ENCODE measurements around the gene ZNF319.
A peak's percentile ranks its signal among the peaks of the same experiment; 100 is the strongest.

The ZNF319 gene

DNA sequence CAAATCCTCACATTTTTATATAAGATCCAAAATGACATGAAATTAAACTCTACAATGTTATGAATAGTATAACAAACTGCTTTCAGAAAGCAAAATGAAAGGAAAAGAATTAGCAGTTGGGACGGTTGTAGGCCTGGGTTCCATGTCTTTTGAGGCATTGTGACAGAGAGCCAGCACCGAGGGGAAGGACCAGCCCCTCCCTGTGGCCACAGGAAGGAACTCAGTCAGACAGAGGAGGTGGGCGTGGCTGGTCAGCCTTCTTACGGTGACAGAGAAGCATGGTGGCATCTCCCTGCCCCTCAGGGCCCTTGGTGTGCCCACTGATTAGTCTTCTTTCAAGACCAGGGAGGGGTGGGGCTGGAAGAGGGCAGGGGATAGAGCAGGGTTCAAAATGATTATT lies 5.7 kb downstream of the ZNF319 start:
- Histone ChIP-seq H3K4me3 (ENCODE audit: low read length) (no peak overlapping the region), H3K79me2 (ENCODE audit: low read length) (peaks cover 10% of the 10 kb centered on the region), H3K36me3 (replicated peaks; ENCODE audit: insufficient read depth, low read length) (no peaks in the 10 kb centered on the region), H3K27ac (ENCODE audit: low read length) (no peak overlapping the region), H2AFZ (ENCODE audit: low read length) (no peak overlapping the region), H3K9me2 (replicated peaks; ENCODE audit: insufficient read depth, low read length) (no peaks in the 10 kb centered on the region), H4K20me1 (ENCODE audit: insufficient read depth, low read length) (no peaks in the 10 kb centered on the region; the same call in 1 of the 2 replicates), H3K9ac (ENCODE audit: low read length) (no peak overlapping the region), H3F3A (ENCODE audit: insufficient read depth, low read length) (peaks cover 7% of the 10 kb centered on the region), H3K4me2 (ENCODE audit: low read depth, low read length) (no peak overlapping the region), H3K4me1 (ENCODE audit: low read length) (peaks cover 14% of the 10 kb centered on the region), H3K9me3 (replicated peaks; ENCODE audit: insufficient read depth, low read length) (no peaks in the 10 kb centered on the region), H3K27me3 (replicated peaks; ENCODE audit: insufficient read depth, low read length) (no peaks in the 10 kb centered on the region)
- no peak for TF ChIP-seq EZH2phosphoT487 (IDR thresholded peaks at IDR 0.05; ENCODE audit: low read length)
- TF ChIP-seq, protein P1, sequence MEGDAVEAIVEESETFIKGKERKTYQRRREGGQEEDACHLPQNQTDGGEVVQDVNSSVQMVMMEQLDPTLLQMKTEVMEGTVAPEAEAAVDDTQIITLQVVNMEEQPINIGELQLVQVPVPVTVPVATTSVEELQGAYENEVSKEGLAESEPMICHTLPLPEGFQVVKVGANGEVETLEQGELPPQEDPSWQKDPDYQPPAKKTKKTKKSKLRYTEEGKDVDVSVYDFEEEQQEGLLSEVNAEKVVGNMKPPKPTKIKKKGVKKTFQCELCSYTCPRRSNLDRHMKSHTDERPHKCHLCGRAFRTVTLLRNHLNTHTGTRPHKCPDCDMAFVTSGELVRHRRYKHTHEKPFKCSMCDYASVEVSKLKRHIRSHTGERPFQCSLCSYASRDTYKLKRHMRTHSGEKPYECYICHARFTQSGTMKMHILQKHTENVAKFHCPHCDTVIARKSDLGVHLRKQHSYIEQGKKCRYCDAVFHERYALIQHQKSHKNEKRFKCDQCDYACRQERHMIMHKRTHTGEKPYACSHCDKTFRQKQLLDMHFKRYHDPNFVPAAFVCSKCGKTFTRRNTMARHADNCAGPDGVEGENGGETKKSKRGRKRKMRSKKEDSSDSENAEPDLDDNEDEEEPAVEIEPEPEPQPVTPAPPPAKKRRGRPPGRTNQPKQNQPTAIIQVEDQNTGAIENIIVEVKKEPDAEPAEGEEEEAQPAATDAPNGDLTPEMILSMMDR (IDR thresholded peaks at IDR 0.05; ENCODE audit: low read length), result peak; percentile 44
- peak; percentile 48 for DNase-seq

- no peak overlapping the region for H3K4me2 ChIP-seq (ENCODE audit: low read depth, low read length)
- peaks cover 10% of the 10 kb centered on the region for H3K4me1 ChIP-seq (ENCODE audit: low read length)
- no peaks in the 10 kb centered on the region; the same call in 1 of the 2 replicates for H4K20me1 ChIP-seq (ENCODE audit: insufficient read depth, low read length)
- no peak overlapping the region for H3K27ac ChIP-seq (ENCODE audit: low read length)
- peaks cover 3% of the 10 kb centered on the region for H3F3A ChIP-seq (ENCODE audit: insufficient read depth, low read length)
- H3K27me3 ChIP-seq (replicated peaks; ENCODE audit: insufficient read depth, low read length), result no peaks in the 10 kb centered on the region
- no peaks in the 10 kb centered on the region for H3K36me3 ChIP-seq (replicated peaks; ENCODE audit: insufficient read depth, low read length)
- no peaks in the 10 kb centered on the region for H3K9me2 ChIP-seq (replicated peaks; ENCODE audit: insufficient read depth, low read length)
- TF ChIP-seq, protein P1 (IDR thresholded peaks at IDR 0.05; ENCODE audit: low read length), result no peak
- H2AFZ ChIP-seq (ENCODE audit: low read length), result no peak overlapping the region
- peaks cover 6% of the 10 kb centered on the region for H3K79me2 ChIP-seq (ENCODE audit: low read length)
- no peak overlapping the region for H3K9ac ChIP-seq (ENCODE audit: low read length)
- H3K4me3 ChIP-seq (ENCODE audit: low read length), result no peak overlapping the region
- DNase-seq, result no peak
- H3K9me3 ChIP-seq (replicated peaks; ENCODE audit: insufficient read depth, low read length), result no peaks in the 10 kb centered on the region
Measured at GRCh38 chr16:57994361-57994760, 6.1 kb downstream of the ZNF319 start.

- no peak overlapping the region for H3K4me3 ChIP-seq (ENCODE audit: low read length)
- no peaks in the 10 kb centered on the region; the same call in 1 of the 2 replicates for H4K20me1 ChIP-seq (ENCODE audit: insufficient read depth, low read length)
- H3K27ac ChIP-seq (ENCODE audit: low read length), result no peak overlapping the region
- H3K9me2 ChIP-seq (replicated peaks; ENCODE audit: insufficient read depth, low read length), result no peaks in the 10 kb centered on the region
- H3K4me1 ChIP-seq (ENCODE audit: low read length), result peaks cover 6% of the 10 kb centered on the region
- H3K4me2 ChIP-seq (ENCODE audit: low read depth, low read length), result no peak overlapping the region
- DNase-seq, result no peak
- H3F3A ChIP-seq (ENCODE audit: insufficient read depth, low read length), result no peaks in the 10 kb centered on the region
- H2AFZ ChIP-seq (ENCODE audit: low read length), result no peak overlapping the region
- TF ChIP-seq, protein P1 (IDR thresholded peaks at IDR 0.05; ENCODE audit: low read length), result no peak
- TF ChIP-seq EZH2phosphoT487 (IDR thresholded peaks at IDR 0.05; ENCODE audit: low read length) (no peak), EZH2 (optimal IDR thresholded peaks at IDR 0.05; ENCODE audit: low read depth, low read length) (no peak)
- H3K27me3 ChIP-seq (replicated peaks; ENCODE audit: insufficient read depth, low read length), result no peaks in the 10 kb centered on the region
- H3K9ac ChIP-seq (ENCODE audit: low read length), result no peak overlapping the region
- H3K79me2 ChIP-seq (ENCODE audit: low read length), result peaks cover 3% of the 10 kb centered on the region; the same call in 1 of the 2 replicates
- H3K9me3 ChIP-seq (replicated peaks; ENCODE audit: insufficient read depth, low read length), result no peaks in the 10 kb centered on the region
- H3K36me3 ChIP-seq (replicated peaks; ENCODE audit: insufficient read depth, low read length), result no peaks in the 10 kb centered on the region
Measured at GRCh38 chr16:57993897-57994296, 6.6 kb downstream of the ZNF319 start.
